Chondrocyte (in vitro differentiated cells): ENCODE data around the gene FABP6. TPM values are rescaled to one million over a fixed set of nuclear protein-coding genes. Genes with fewer than 3 reads are reported as not detected.
"Not testable (repeated sequence)": the region's sequence is repeated elsewhere in the genome, so short reads cannot be mapped to it uniquely, and the experiment has no call there.

Experiments
- DNase-seq: peaks from one replicate; pipeline ENCODE4 v3.0.0; 2021; ENCODE audit warnings: mixed read lengths, low spot score
- H3K27ac Mint-ChIP-seq: one replicate; pipeline ENCODE4 v1.8.0; 2021; ENCODE audit warnings: mild to moderate bottlenecking, moderate library complexity, mixed read lengths; ENCODE audit not compliant: unreplicated experiment
- H3K27me3 Mint-ChIP-seq: 2 replicates; pipeline ENCODE4 v1.8.0; 2021; ENCODE audit warnings: low read depth, mixed read lengths
- H3K36me3 Mint-ChIP-seq: 2 replicates; pipeline ENCODE4 v1.8.0; 2021; ENCODE audit warnings: low read depth, mixed read lengths
- H3K4me1 Mint-ChIP-seq: 2 replicates; pipeline ENCODE4 v1.8.0; 2021; ENCODE audit warnings: low read depth, mild to moderate bottlenecking, mixed read lengths
- H3K4me3 Mint-ChIP-seq: one replicate; pipeline ENCODE4 v1.8.0; 2021; ENCODE audit warnings: mild to moderate bottlenecking, moderate library complexity, mixed read lengths; ENCODE audit not compliant: unreplicated experiment
- H3K9me3 Mint-ChIP-seq: 2 replicates; pipeline ENCODE4 v1.8.0; 2021; ENCODE audit warnings: low read depth, mixed read lengths
- CTCF ChIP-seq: fragments of 200-600 bp; sonication (generic); IDR thresholded peaks from 2 replicates; pipeline ENCODE4 v1.5.0; 2021; ENCODE audit warnings: antibody characterized with exemption, mild to moderate bottlenecking, moderate library complexity
- total RNA-seq: library from RNA; stranded (reverse); gene quantifications from 3 replicates; pipeline ENCODE4 v1.2.1, GENCODE V29; 2021

The FABP6 gene
- total RNA-seq, 1 donor from 2014 or later, result not detected

DNA sequence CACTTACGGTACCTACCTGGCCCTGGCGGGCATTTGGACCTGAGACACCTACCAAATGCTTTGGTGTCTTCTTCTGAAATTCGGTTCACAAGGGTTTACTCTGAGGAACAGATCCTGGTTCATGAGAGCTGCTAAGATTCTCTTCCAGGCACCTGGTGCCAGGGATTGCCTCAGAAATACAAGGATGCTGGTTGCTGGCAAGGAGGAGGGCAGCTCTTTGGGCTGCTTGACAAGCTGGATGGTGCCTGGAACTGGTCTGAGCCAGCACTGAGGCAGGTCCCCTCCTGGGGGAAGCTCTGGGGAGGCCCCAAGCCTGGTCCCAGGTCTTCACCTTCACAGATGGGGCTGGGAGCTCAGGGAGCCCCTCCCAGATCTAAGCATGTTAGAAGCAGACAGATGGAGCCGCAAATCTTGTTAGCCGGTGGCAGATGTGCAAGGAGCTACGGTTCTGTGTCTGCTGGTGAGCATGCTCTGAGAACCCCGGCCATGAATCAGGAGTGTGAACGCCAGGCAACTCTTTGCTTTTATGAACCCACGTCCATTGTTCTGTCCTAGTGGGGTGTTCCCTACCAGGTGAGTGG is 16.3 kb downstream of the FABP6 start:
- no peaks in the 10 kb centered on the region for H3K27me3 Mint-ChIP-seq
- H3K4me1 Mint-ChIP-seq, result no peaks in the 10 kb centered on the region
- H3K9me3 Mint-ChIP-seq, result no peaks in the 10 kb centered on the region
- H3K36me3 Mint-ChIP-seq, result no peaks in the 10 kb centered on the region
- no peak for TF ChIP-seq CTCF
- H3K27ac Mint-ChIP-seq, result no peak overlapping the region
- no peak overlapping the region for H3K4me3 Mint-ChIP-seq
- DNase-seq, result no peak

DNA sequence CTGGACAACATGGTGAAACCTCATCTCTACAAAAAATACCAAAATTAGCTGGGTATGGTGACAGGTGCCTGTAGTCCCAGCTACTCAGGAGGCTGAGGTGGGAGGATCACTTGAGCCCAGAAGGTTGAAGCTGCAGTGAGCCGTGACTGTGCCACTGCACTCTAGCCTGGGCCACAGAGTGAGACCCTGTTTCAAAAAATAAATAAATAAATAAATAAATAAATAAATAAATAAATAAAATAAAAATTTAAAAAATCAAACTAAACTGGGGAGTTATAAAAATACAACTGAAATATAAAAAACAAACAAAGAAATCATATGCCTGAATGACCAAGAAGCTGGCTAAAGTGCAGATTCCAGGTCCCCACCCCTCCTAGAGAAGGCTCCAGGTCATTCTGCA is 20.3 kb downstream of the FABP6 start:
- H3K4me1 Mint-ChIP-seq, H3K27me3 Mint-ChIP-seq, DNase-seq, H3K4me3 Mint-ChIP-seq, H3K9me3 Mint-ChIP-seq, H3K27ac Mint-ChIP-seq: not testable (repeated sequence)
- peaks cover 19% of the 10 kb centered on the region for H3K36me3 Mint-ChIP-seq

GRCh38 chr5:160250226-160250625 is 20.9 kb downstream of the FABP6 start:
- Mint-ChIP-seq H3K27me3 (no peaks in the 10 kb centered on the region), H3K4me3 (no peak overlapping the region), H3K36me3 (peaks cover 19% of the 10 kb centered on the region)

GRCh38 chr5:160250826-160251225 is 21.5 kb downstream of the FABP6 start:
- DNase-seq, result no peak
- Mint-ChIP-seq H3K27ac (no peak overlapping the region), H3K4me1 (no peaks in the 10 kb centered on the region), H3K4me3 (no peak overlapping the region), H3K27me3 (no peaks in the 10 kb centered on the region), H3K9me3 (no peaks in the 10 kb centered on the region), H3K36me3 (peaks cover 19% of the 10 kb centered on the region)
- no peak for TF ChIP-seq CTCF

More at GRCh38 chr5:160250226-160250625, 20.9 kb downstream of the FABP6 start:
- TF ChIP-seq CTCF, result no peak
- no peaks in the 10 kb centered on the region for H3K4me1 Mint-ChIP-seq
- H3K9me3 Mint-ChIP-seq, result no peaks in the 10 kb centered on the region
- no peak for DNase-seq
- no peak overlapping the region for H3K27ac Mint-ChIP-seq

DNA sequence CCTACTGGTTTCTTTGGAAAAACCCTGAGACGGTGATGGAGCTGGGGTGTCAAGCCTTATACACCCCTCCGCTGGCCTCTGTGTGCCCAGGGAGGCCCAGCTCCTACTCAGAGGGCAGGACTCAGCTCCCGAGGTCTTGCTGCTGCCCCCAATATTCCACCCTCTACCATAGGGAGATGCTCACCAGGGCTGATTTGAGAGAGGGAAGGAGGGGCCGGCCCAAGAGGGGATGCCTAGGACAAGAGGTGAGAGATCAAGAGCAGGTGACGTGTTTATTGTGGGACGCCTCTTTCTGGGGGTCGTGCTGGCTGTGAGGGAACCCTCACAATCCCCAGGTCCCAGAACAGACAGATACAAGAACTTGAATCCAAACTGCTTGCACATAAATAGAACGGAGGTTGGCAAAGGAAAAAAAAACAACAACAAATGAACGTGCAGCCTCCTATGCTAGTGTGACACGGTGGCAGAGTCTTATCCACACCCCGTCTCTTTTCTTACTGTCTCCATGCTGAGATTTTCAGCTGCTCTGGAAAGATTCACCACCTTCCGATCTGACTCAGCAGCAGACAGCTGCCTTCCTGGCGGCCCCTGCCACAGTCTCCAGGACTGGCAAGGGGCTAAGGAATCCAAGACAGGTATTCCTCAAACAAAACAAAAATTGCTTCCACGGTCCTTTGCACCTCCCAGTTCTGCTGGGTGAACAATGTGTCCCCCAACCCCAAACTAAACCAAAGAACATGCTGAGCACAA is 22.3 kb downstream of the FABP6 start:
- DNase-seq, result peak; percentile 64
- Mint-ChIP-seq H3K27ac (no peak overlapping the region), H3K4me3 (no peak overlapping the region), H3K27me3 (no peaks in the 10 kb centered on the region), H3K36me3 (peaks cover 19% of the 10 kb centered on the region), H3K4me1 (no peaks in the 10 kb centered on the region), H3K9me3 (no peaks in the 10 kb centered on the region)
- TF ChIP-seq CTCF, result no peak

DNA sequence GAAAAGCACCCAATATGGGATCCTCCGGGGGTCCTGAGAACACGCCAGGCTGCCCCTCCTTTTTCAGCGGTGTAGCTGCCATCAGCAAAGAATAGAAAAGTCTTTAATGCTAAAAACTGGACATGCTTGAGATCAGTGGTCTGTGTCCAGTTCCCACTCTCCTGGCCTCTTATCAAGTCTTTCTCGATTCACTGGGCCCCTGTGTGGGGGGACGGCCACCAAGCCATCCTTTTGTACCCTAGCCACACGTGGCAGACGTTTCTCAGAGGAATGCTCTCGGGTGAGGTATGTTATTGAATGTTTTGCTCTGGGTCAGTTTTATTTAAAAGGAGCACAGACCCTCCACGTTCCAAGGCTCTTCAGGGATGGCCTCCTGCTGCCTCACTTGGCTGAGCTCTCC is 23.6 kb downstream of the FABP6 start:
- Mint-ChIP-seq H3K9me3 (no peaks in the 10 kb centered on the region), H3K4me3 (no peak overlapping the region), H3K36me3 (peaks cover 19% of the 10 kb centered on the region), H3K27me3 (no peaks in the 10 kb centered on the region), H3K27ac (no peak overlapping the region), H3K4me1 (no peaks in the 10 kb centered on the region)
- DNase-seq, result no peak
- TF ChIP-seq CTCF, result no peak
